GM19324 (cell line): ENCODE results near the gene SHC1.

Experiments used
- ATAC-seq: cut with Tn5 transposase; IDR thresholded peaks from one replicate; pipeline ENCODE4 v1.9.1; 2021; ENCODE audit warnings: mild to moderate bottlenecking, moderate library complexity; ENCODE audit not compliant: unreplicated experiment, low FRiP score

Gene SHC1

GRCh38 chr1:154959426-154959780 lies 11.1 kb downstream of the SHC1 start:
- no peak for ATAC-seq

GRCh38 chr1:154958681-154959425 lies 11.7 kb downstream of the SHC1 start:
- ATAC-seq = no peak

GRCh38 chr1:154958036-154958435 lies 12.5 kb downstream of the SHC1 start:
- ATAC-seq = no peak

- no peak for ATAC-seq
These were observed 13.4 kb downstream of the SHC1 start for GRCh38 chr1:154957091-154957657.

- no peak for ATAC-seq
These were observed 14.0 kb downstream of the SHC1 start for GRCh38 chr1:154956544-154956941.

- ATAC-seq = peak; percentile 51
These were observed 14.6 kb downstream of the SHC1 start, which contains the start of gene PBXIP1 for GRCh38 chr1:154955718-154956543. TSS of gene PBXIP1 (minus strand) at chr1:154956099. CDS start at chr1:154953721, 2,378 bp downstream.

GRCh38 chr1:154955039-154955717 lies 15.4 kb downstream of the SHC1 start:
- peak; percentile 36 for ATAC-seq

GRCh38 chr1:154954541-154954940 lies 16.0 kb downstream of the SHC1 start:
- ATAC-seq = no peak

GRCh38 chr1:154953611-154954038 lies 16.9 kb downstream of the SHC1 start:
- no peak for ATAC-seq

- ATAC-seq = no peak
These were observed 17.9 kb downstream of the SHC1 start for GRCh38 chr1:154952664-154953063.

- ATAC-seq = no peak
These were observed 18.5 kb downstream of the SHC1 start for GRCh38 chr1:154951901-154952657.

- ATAC-seq = no peak
These were observed 22.5 kb downstream of the SHC1 start for GRCh38 chr1:154948079-154948478.

- ATAC-seq = no peak
These were observed 24.3 kb downstream of the SHC1 start for GRCh38 chr1:154945962-154946850.

GRCh38 chr1:154945160-154945961 lies 25.2 kb downstream of the SHC1 start:
- ATAC-seq = no peak

- ATAC-seq = no peak
These were observed 26.0 kb downstream of the SHC1 start for GRCh38 chr1:154944401-154945159.

GRCh38 chr1:154943649-154944400 lies 26.7 kb downstream of the SHC1 start:
- ATAC-seq = no peak
